HepG2 (cell line): ENCODE measurements around the gene AGK. TPM values are rescaled to one million over a fixed set of nuclear protein-coding genes. Genes with fewer than 3 reads are reported as not detected.

Source experiments
- EP300 ChIP-seq, 3 experiments: sonication (generic) in 1 of 3; formaldehyde crosslinking in 1 of 3; IDR thresholded peaks; 2 replicates each; pipeline versions ENCODE4 v1.5.1 to v1.6.1; 2011 to 2020; ENCODE audit warnings: low read depth in 2 of 3, low read length in 2 of 3, borderline replicate concordance in 1 of 3, improper control_type of control experiment in 1 of 3, mild to moderate bottlenecking in 1 of 3, missing genetic modification reagents in 1 of 3, moderate library complexity in 1 of 3
- HES4 ChIP-seq: sonication (generic); formaldehyde crosslinking; IDR thresholded peaks from 2 replicates; pipeline ENCODE4 v1.9.0; 2021; ENCODE audit warnings: mild to moderate bottlenecking, missing genetic modification reagents, borderline replicate concordance
- HOXA3 ChIP-seq: sonication (generic); formaldehyde crosslinking; IDR thresholded peaks from 2 replicates; pipeline ENCODE4 v1.5.0; 2020; ENCODE audit warnings: missing genetic modification reagents
- LRRFIP1 ChIP-seq: sonication (generic); formaldehyde crosslinking; conservative IDR thresholded peaks from 2 replicates; pipeline ENCODE4 v1.4.0; 2020; ENCODE audit warnings: missing genetic modification reagents
- MTA3 ChIP-seq: sonication (generic); formaldehyde crosslinking; IDR thresholded peaks from 2 replicates; pipeline ENCODE4 v1.4.0; 2020; ENCODE audit warnings: missing genetic modification reagents
- NR2F6 ChIP-seq, 2 experiments: IDR thresholded peaks; 2 replicates each; pipeline ENCODE4 v1.6.1; 2016; ENCODE audit warnings: antibody characterized with exemption in 1 of 2, mild to moderate bottlenecking in 1 of 2
- REST ChIP-seq, 2 experiments: IDR thresholded peaks; 2 replicates each; pipeline ENCODE4 v1.6.1; 2011 to 2012; ENCODE audit warnings: low read length in 2 of 2, borderline replicate concordance in 1 of 2, low read depth in 1 of 2, mild to moderate bottlenecking in 1 of 2, moderate library complexity in 1 of 2
- SIN3A ChIP-seq: IDR thresholded peaks from 2 replicates; pipeline ENCODE4 v1.6.1; 2011; ENCODE audit warnings: low read depth, mild to moderate bottlenecking, control low read depth, low read length, borderline replicate concordance
- SIN3B ChIP-seq: fragments of 150-350 bp; IDR thresholded peaks from 2 replicates; pipeline ENCODE4 v1.6.1; 2014; ENCODE audit warnings: low read length
- SIX1 ChIP-seq: sonication (generic); formaldehyde crosslinking; IDR thresholded peaks from 2 replicates; pipeline ENCODE4 v1.4.0; 2020; ENCODE audit warnings: missing genetic modification reagents, borderline replicate concordance
- SSRP1 ChIP-seq: IDR thresholded peaks from 2 replicates; pipeline ENCODE4 v1.6.1; 2016; ENCODE audit warnings: control low read depth
- TERF1 ChIP-seq: sonication (generic); formaldehyde crosslinking; IDR thresholded peaks from 2 replicates; pipeline ENCODE4 v1.8.0; 2022; ENCODE audit warnings: mild to moderate bottlenecking, missing genetic modification reagents, moderate library complexity
- THAP11 ChIP-seq: IDR thresholded peaks from 2 replicates; pipeline ENCODE4 v1.6.1; 2016; ENCODE audit warnings: missing biosample characterization, missing genetic modification reagents
- XBP1 ChIP-seq: sonication (generic); formaldehyde crosslinking; IDR thresholded peaks from 2 replicates; pipeline ENCODE4 v1.5.0; 2020; ENCODE audit warnings: missing genetic modification reagents
- ZFAT ChIP-seq: sonication (generic); formaldehyde crosslinking; conservative IDR thresholded peaks from 2 replicates; pipeline ENCODE4 v1.8.1; 2023; ENCODE audit warnings: missing genetic modification reagents, inconsistent platforms
- ZNF24 ChIP-seq: fragments of 450-650 bp; IDR thresholded peaks from 2 replicates; pipeline ENCODE4 v1.6.1; 2017; ENCODE audit warnings: antibody characterized with exemption, mild to moderate bottlenecking
- ZNF350 ChIP-seq: sonication (generic); formaldehyde crosslinking; IDR thresholded peaks from 2 replicates; pipeline ENCODE4 v1.4.0; 2020; ENCODE audit warnings: mild to moderate bottlenecking, low read depth, missing genetic modification reagents, borderline replicate concordance
- ZNF44 ChIP-seq: sonication (generic); formaldehyde crosslinking; IDR thresholded peaks from 2 replicates; pipeline ENCODE4 v1.5.1; 2020; ENCODE audit warnings: mild to moderate bottlenecking, missing genetic modification reagents
- ZNF547 ChIP-seq: sonication (generic); formaldehyde crosslinking; IDR thresholded peaks from 2 replicates; pipeline ENCODE4 v1.5.1; 2020; ENCODE audit warnings: mild to moderate bottlenecking, missing genetic modification reagents
- ZNF644 ChIP-seq: IDR thresholded peaks from 2 replicates; pipeline ENCODE4 v1.6.1; 2016; ENCODE audit warnings: low read depth
- ZNF709 ChIP-seq: sonication (generic); formaldehyde crosslinking; IDR thresholded peaks from 2 replicates; pipeline ENCODE4 v1.5.0; 2020; ENCODE audit warnings: mild to moderate bottlenecking, missing genetic modification reagents
- ZNF749 ChIP-seq: sonication (generic); formaldehyde crosslinking; IDR thresholded peaks from 2 replicates; pipeline ENCODE4 v1.8.0; 2022; ENCODE audit warnings: mild to moderate bottlenecking, missing genetic modification reagents, moderate library complexity, borderline replicate concordance
- ZNF850 ChIP-seq: sonication (generic); formaldehyde crosslinking; conservative IDR thresholded peaks from 2 replicates; pipeline ENCODE4 v1.9.0; 2021; ENCODE audit warnings: mild to moderate bottlenecking, missing genetic modification reagents
- polyA plus RNA-seq, 8 experiments: library from polyadenylated mRNA; depleted of rRNA in 3 of 8; stranded (reverse) in 7 of 8; unstranded in 1 of 8; fragments of >200 nt; fragmentation: Illumina TruSeq in 4 of 8; extraction: Trizol in 4 of 8; gene quantifications; 2 replicates each; pipeline versions ENCODE4 v1.2.1 to v1.2.3, GENCODE V29; 2011 to 2016; ENCODE audit warnings: low read depth in 4 of 8, missing spikeins in 1 of 8, mixed read lengths in 1 of 8; ENCODE audit not compliant: insufficient read depth in 1 of 8
- total RNA-seq, 5 experiments: library from RNA; depleted of rRNA; stranded (reverse); fragments of >200 nt; fragmentation: Illumina TruSeq; extraction: Trizol; gene quantifications; 2 replicates each; pipeline ENCODE4 v1.2.3, GENCODE V29; 2016; ENCODE audit warnings: low read depth in 1 of 5

The AGK gene
- total and polyA plus RNA-seq, 2 of the 13 experiments (the other 11 are each of a cell fraction or from before 2014, with no cell fraction given): 23.7 to 30.1 TPM

- TF ChIP-seq ZNF350 (CRISPR knock-in tag) (peak; percentile 71; the same call in 1 of the 2 replicates), THAP11 (peak; percentile 92), HOXA3 (peak; percentile 88), ZNF547 (CRISPR knock-in tag) (peak; percentile 82), SIX1 (CRISPR knock-in tag) (no peak), MTA3 (CRISPR knock-in tag) (no peak), SIN3A (peak; percentile 35; the same call in 1 of the 2 replicates), XBP1 (CRISPR knock-in tag) (0 out of 2 replicates have a peak, but pooled peaks have one; percentile 47), ZNF24 (peak; percentile 54; the same call in 1 of the 2 replicates), HES4 (CRISPR knock-in tag) (peak; percentile 68; the same call in 1 of the 2 replicates), SIN3B (peak; percentile 58; the same call in 1 of the 2 replicates), SSRP1 (CRISPR knock-in tag) (no peak), ZFAT (CRISPR knock-in tag) (no peak), ZNF644 (CRISPR knock-in tag) (0 out of 2 replicates have a peak, but pooled peaks have one; percentile 6), REST (IDR thresholded peaks at IDR 0.05; ENCODE audit: borderline replicate concordance in 1 of 2, low read depth in 1 of 2, low read length in 2 of 2) (peak in 1 of 2 experiments; percentile 42; a peak in 1 of 4 replicates), ZNF44 (CRISPR knock-in tag) (no peak; the same call in 1 of the 2 replicates), LRRFIP1 (CRISPR knock-in tag) (no peak), ZNF749 (peak; percentile 89; the same call in 1 of the 2 replicates), TERF1 (CRISPR knock-in tag) (no peak), NR2F6 (IDR thresholded peaks at IDR 0.05) (no peak), NR2F6 (CRISPR knock-in tag; IDR thresholded peaks at IDR 0.05) (peak; percentile 45; the same call in 1 of the 2 replicates), ZNF709 (peak; percentile 81; the same call in 1 of the 2 replicates), EP300 (IDR thresholded peaks at IDR 0.05; ENCODE audit: low read depth in 2 of 2, low read length in 2 of 2) (peak in 1 of 2 experiments; percentile 45; a peak in 1 of 4 replicates), EP300 (CRISPR knock-in tag; IDR thresholded peaks at IDR 0.05; ENCODE audit: borderline replicate concordance) (no peak), ZNF850 (CRISPR knock-in tag) (no peak)
Measured at GRCh38 chr7:141551094-141551781, at the start of gene AGK (continued).
